HG02938 (cell line): ENCODE measurements around the gene CYP2D6.

ENCODE experiments used
- ATAC-seq: cut with Tn5 transposase; IDR thresholded peaks from one replicate; pipeline ENCODE4 v1.9.1; 2021; ENCODE audit warnings: mild to moderate bottlenecking, moderate library complexity; ENCODE audit not compliant: unreplicated experiment

The CYP2D6 gene

DNA sequence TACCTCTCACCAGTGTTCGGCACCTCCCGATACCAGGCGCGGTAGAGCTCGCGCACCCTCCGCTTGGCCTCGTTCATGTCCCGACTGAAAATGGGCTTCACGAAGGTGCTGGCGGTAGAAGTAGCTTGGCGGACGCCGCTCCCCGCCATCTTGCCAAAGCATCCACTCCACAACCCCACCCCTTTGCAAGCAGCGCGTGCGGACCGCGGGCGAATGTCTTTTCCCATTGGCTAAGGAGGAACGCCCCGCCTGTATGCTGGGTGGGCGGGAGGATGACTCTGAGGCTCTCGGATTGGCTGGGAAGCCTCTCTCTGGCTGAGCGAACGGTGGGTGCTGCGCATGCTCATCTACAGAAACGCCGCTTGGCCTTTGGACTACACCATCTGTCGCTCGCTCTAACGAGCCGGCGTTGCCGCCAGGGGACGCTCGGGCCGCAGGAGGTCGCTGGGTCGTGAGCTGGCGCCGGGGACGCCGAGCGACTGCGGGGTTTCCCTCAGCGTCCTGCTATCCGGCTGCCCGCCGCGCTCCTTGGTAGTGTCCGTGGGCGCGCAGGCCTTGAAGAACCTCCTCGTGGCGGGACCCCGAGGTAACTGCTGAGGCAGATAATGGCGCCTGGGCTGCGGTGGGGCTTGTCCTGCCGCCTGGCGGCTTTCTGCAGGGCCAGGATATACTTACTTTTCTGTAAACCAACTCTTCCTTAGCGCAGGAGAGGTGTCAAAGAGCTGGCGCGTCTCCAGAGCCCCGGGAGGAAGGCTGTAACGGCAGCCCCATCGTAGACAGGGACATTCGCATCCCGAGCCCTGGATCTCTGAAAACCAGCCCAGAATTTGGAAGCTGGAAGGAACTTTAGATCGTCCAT, 39.8 kb downstream of the CYP2D6 start, which contains the start of gene NDUFA6:
NDUFA6 (minus strand) TSS at position 177 of the 859 bp plus-strand sequence; CDS start at position 149, 28 bp downstream.
- peak; percentile 86 for ATAC-seq

GRCh38 chr22:42086051-42086450, 44.6 kb downstream of the CYP2D6 start:
- ATAC-seq: no peak

GRCh38 chr22:42084874-42085273, 45.7 kb downstream of the CYP2D6 start:
- no peak for ATAC-seq

GRCh38 chr22:42083119-42083518, 47.5 kb downstream of the CYP2D6 start:
- no peak for ATAC-seq

DNA sequence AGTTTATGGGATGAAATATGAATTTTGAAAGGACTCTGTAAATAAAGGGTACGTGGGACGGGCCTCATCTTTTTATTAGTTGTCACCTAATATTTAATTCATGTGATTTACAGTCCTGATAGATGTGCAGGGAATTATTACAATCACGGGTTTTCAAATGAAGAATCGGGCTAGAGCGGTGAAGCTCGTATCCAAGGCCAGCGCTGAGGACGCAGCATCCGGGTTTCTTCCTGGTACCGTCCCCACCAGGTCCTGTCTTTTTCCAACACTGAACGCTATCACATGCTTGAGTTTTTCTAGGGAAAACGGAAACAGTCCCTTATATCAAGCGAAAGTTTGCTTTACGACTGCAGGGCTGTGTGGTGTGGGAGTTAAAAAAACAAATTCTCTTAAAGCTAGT, 50.3 kb downstream of the CYP2D6 start:
- ATAC-seq: no peak

GRCh38 chr22:42079319-42080251, 51.0 kb downstream of the CYP2D6 start, which contains the start of gene SMDT1:
TSS of gene SMDT1 (plus strand) at chr22:42079700. CDS start at chr22:42079769, 69 bp downstream.
- peak; percentile 80 for ATAC-seq

DNA sequence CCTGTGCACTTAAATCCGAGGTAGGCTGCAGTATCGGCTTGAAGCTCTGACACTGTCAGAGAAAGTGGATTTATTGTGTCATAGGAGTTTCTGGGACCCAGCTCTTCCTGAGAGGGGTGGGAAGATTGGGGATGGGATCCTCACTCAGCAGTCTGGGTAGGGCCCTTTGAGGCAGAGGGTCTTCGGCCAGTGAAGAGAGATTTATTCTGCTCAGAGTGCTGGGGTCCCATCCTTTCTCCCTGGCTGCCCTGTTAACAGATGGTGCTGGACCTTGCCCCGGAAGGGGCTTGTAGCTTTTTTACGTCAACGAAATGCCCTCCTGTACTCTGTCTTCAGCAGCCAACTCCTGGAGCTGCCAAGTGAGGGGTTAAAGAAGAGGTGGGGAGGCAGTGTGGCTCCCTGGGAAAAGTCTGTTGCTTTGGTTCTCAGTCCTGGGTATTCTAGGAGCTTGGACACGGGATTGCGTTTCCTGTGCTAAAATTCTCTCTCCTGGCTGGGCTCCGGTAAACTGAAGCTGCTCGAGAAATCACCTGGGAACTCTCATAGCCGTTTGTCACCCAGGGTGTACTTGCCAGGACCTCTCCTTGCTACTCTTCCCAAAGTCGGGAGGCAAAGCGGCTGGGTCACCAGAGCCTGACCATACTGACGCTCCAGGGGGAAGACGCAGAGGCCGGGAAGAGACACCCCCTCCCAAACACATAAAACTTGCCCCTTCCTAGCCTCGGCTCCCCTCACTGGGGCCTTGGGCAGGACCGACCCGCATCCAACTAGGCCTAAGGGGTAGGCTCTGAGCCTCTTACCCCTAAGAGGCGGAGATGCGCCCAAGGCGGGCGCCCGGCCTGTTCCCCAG, 51.9 kb downstream of the CYP2D6 start:
- peak; percentile 2 for ATAC-seq

DNA sequence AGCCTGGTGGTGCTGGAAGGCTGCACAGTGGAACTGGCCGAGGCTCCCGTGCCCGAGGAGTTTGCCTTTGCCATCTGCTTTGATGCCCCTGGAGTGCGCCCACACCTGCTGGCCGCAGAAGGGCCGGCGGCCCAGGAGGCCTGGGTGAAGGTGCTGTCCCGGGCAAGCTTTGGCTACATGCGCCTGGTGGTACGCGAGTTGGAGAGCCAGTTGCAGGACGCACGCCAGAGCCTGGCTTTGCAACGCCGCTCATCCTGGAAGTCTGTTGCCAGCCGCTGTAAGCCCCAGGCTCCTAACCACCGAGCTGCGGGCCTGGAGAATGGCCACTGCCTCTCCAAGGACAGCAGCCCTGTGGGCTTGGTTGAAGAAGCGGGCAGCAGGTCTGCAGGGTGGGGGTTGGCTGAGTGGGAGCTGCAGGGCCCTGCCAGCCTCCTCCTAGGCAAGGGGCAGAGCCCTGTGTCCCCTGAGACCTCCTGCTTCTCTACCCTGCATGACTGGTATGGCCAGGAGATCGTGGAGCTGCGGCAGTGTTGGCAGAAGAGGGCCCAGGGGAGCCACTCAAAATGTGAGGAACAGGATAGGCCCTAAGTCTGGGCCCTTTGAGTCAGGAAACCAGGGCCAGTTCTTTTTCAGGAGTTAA, 53.0 kb downstream of the CYP2D6 start:
- no peak for ATAC-seq

DNA sequence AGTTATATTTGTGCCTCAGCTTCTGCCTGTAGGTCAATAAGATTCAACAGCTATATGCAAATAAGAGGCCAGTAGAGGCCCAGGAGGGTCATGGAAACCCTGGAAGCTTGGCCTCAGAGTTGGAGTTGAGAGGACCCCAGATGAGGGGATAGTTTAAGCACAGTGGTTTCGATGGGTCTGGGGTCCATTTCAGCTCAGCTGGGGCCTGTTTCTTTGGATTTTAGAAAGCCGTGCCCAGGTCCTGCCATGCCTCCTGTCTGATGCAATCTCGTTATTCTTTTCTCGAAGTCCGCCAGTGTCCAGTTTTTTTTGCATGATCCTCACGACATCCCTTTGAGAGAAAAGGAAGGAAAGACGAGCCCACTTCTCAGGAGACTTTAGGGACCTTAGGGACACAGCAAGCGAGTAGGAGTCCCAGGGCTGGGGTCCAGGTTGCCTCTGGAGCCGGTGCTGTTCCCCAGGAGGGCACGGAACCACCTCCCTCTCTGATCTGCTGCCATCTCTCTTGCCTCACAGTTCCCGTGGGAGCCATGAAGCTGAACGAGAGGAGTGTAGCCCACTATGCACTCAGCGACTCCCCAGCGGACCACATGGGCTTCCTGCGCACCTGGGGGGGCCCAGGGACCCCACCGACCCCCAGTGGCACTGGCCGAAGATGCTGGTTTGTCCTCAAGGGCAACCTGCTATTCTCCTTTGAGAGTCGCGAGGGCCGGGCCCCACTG, 53.7 kb downstream of the CYP2D6 start:
- ATAC-seq: no peak
